IPS-NIHi7 (cell line): ENCODE data around the gene GRP.

Experiments used
- DNase-seq: peaks from one replicate; pipeline ENCODE4 v3.0.0; 2012; ENCODE audit warnings: mixed read lengths; ENCODE audit errors: extremely low spot score

GRP gene

DNA sequence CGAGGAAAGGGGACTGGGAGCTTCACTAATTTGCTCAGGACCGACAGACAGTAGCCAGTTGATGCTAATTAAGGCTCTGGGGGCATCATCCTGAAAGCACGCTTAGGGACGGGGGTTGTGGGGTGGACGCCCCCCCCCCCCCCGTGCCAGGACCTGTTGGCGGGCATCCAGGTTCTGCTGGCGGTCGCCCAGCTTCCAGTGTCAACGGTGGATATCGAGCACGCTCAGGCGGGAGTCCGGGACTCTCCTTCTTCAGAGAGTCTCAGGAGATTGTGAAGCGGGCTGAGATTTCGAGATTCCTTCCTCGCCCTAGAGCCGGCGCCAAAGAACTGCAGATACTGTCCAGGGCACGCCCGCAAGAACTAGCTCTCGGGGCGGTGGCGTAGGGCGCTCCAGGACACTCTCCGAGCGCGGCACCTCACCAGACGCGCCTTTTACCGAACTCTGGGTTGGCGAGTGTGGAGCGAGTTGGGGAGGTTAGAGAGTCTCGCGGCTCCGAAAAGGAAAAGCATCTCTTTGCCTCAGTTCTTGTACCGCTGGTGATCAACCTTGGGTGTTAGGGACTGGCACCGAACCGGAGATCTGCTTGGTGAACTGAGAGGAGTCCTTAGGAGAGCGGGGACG, 47.7 kb downstream of the GRP start:
- no peak for DNase-seq

DNA sequence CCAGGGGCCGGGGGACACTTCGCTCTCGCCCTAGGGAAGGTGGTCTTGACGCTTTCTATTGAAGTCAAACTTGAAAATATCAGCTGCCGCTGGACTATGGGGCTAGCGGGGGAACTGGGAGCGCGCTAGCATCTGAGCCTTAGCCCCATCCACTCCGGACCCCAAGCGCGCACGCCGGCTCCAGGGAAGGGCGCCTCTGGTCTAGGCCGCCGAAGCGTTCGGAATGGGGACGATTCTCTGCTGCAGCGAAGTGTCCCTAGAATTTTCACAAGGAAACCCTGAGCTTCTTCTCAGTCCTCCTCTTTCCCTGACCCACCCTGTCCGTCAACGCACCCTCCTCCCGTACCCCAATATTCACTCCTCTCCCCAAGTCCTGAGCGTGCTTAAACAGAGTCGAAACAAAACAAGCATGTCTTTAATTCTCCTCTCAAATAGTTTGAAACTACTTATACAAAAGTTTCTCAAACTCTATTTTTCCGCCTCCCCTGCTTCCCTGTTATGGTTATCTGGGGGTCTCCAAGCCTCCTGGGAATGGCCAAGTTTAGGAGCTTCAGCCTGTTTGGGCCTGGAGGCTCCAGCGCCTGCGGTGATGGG, 48.3 kb downstream of the GRP start:
- no peak for DNase-seq

DNA sequence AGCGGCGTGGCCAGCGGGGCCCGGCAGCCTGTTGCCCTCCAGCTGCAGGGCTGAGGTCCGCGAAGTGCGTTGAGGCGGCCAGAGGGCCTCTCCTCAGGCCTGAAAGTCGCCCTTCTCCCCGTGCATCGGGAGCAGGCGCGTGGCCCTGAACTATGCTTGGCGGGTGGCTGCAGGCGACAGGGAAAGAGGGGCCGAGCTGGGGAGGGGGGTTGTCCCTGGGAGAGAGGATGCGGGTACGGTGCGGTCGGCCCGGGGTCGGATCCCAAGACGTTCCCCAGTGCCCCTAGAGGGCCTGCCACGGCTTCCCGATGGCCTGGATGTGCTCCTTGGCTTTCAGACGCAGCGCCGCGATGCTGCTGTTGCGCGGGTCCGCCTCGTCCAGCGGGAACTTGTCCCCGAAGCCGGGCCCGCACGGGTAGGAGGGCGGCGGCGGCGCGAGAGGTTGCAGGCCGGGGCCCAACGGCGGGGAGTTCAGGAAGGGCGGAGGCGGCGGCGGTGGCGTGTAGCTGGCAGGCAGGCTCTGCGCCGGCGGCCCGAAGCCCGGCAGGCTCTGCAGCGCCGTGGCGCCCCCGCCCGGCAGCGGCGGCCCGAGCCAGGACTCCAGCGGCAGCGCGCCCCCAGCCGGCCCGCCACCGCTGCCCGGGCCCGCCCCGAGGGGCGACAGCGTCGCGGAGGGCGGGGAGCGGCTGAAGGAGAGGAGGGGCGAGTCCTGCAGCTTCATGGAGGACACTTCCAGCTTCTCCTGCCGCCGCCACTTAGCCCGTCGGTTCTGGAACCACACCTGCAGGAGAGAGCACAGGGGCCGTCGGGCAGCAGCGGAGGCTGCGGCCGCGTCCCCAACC, 49.0 kb downstream of the GRP start:
- DNase-seq, result peak; percentile 95

DNA sequence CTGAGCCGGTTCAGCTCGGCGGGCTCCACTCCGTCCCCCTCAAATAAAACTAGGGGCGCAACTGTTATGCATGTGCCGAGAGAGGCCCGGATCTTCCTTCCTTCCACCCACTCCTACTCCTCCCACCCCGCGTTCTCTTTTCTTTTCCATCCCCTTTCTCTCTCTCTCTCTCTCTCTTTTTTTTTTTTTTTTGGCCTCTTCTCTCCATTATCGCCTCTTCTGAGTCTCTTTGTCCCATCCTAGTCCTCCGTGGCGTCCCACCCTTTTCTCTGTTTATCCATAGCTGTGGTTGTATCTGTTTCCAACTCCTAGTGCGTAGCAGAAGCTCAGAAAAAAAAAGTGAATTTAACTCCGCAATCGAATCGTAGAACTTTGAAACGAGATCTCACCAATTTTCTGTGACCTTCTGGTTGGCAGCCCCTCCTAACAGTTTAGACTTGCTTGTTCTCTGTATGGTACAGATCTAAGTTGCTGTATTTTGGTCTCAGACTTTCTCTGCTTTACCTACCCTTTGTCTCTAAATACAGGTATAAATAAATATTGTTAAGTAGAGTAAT, 49.7 kb downstream of the GRP start:
- no peak for DNase-seq

DNA sequence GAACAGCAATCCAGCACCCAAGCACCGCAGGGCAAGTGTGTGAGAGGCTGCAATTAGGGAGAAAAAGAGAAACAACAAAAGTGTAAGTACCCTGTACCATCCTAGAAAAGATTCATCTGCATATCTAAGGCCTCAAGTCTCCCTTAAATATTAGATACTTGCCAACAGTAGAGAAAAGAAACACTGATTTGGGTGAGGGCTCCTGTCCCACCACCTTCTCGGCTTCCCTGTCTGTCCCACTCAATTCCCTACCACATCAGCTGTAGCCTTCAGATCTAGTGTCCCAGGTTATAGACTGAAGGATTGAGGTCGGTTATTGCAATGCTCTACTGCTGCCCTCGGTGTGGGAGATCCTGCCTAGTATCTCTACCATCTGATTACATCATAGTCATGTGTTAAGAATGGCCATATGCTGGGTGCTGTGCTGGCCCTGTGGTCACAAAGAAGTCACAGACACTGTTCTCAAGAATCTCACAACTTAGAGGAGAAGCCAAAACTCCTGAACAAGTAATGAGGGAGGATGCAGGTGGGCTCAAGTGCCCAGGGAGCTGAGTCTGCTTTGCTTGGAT, 50.8 kb downstream of the GRP start:
- DNase-seq, result no peak

DNA sequence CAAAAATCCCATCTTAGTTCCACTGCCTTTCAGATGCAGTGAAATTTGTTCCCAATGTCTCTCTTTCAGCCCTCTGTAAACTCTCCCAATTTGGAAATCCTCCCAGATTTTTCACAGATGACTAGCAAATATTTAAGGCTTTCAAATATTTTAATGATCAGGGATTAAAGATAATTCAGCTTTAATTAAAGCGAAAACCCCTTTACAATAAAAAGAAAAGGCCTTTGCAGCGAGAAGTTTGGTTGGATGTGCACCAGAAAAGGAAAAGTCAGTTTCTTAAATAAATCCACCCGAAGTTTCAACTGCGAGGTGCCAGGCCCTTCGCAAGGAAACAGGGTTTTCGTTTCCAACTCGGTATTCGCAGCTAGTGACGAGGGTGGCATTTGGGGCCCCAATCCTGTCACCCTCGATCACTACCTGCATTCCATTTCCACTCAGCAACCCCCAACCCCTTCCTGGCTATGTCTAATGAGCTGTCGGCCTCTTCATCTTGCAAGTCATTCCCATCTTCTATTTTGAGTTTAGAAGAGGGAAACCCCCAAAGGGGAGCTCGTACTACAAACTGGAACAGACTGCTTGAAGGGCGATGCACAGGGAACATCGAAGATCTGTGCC, 51.8 kb downstream of the GRP start:
- no peak for DNase-seq

DNA sequence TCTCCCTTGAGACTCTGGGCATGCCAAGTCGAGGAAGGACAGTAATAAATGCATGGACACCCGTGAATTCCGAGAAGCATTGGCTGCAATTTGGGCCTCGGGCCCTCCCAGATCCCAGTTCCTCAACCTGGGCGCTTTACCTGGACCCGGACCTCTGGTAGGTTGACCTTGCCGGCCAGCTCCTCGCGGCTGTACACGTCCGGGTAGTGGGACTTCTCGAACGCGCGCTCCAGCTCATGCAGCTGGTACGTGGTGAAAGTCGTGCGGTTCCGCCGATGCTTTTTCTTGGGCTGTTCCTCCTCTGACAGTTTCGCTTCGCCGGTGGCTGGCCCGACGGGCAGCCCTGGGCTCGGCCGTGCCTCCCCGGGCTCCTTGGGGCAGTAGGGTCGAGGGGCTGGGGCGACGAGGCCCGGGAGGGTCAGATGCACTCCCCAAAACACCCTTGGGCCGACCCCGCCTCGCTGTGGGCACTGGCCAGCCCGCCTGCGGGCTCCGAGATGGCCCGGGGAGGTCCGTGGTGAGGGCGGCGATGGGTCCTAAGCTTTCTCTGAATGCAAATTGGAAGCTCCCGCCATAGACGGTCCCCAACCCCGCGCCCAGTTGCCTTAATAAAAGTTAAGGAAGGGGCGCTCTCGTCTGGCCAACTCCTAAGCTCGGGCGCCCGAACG, 52.4 kb downstream of the GRP start:
- no peak for DNase-seq

DNA sequence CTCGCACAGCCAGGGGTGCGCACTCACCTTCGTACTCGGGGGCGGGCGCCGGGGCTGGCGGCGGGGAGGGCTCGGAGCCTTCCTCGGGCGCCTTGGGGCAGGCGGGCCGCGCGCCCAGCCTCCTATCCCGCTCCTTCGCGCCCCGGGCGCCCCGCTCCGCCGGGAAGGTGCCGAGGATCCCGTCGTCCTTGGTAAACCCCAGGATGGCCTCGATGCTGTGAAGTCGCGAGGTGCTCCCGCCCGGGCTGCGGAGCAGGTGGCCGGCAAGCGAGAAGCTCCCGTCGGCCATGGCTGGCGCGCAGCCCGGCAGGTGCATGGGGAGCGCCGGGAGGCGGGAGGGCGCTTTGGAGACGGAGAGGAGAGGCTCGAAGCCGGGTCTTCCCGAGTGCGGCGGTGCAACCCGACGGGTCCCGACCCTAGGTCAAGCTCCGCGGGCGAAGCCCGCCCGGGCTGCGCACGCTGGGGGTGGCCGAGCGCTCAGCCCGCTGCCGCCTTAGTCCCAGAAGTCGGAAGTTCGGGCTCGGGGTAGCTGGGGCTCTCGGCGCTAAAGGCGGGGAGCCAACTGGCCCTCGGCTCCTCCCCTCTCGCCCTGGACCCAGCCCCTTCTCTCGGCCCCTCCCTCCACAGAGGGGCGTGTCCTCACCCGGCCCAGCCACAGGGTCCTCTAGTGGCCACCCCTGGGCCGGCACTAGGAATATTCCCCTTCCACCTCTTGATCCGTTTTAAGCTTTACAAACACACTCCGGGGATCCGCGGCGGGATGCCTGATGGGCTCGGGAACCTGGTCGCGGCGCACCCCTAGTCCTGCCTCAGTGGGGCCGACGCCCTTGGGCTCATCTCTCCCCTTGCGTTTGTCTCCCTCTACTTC, 53.2 kb downstream of the GRP start, which contains the start of gene RAX:
RAX (minus strand) TSS at position 564 of the 868 bp plus-strand sequence; CDS start at position 316, 248 bp downstream.
- peak; percentile 95 for DNase-seq

DNA sequence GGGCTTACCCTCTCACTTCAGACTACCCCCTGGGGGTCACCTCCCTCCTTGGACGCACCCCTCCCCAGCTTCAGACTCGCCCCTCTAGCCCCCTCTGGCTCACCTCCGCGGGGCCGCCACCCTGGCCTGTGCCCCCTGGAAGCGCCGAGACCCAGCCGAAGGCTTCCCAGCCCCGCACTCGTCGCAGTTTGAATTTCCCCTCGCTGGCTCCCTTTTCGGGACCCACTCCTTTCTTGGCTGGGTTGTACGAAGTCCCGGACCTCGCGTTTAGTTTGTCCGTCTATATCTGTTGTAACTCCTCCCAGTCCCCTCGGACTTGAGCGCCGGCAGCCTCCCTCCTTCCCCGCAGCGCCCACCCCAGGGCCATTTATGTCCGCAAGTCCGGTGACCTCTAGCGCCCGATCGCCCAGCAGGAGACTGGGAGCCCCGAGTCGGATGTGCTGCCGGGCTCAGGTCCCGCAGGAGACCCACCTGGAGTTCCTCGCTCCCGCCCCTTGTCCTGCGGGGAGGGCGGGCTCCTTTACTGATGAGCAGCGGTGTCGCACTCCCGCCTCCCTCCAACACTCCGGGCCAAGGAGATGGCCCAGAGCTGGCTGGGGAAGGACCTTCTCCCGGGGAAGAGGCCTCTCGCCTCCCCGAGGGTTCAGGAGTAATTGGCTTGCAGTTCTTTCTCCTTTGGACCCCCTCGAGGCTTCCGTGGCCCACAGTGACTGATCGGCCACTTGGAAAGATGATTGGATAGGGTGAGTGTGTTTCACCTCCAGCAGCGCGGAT, 54.0 kb downstream of the GRP start:
- DNase-seq, result peak; percentile 46

DNA sequence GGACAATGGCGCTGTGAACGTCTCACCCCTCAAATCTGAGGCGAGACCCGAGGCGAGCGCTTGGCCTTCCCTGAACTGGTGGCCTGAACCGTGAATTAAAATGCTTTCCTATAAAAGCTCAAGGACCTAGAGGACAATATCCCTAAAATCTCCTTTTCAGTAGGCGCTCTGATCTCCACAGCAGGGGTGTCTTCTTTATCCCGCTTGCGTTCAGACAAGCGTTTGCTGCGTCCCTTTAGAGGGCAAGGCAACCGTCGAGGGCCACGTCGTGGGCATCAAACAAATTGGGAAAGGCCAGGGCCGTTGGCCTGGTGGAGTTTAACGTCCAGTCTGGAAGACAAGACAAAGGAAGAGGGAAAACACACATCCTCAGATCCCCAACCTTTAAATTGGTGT, 54.6 kb downstream of the GRP start:
- DNase-seq, result no peak

DNA sequence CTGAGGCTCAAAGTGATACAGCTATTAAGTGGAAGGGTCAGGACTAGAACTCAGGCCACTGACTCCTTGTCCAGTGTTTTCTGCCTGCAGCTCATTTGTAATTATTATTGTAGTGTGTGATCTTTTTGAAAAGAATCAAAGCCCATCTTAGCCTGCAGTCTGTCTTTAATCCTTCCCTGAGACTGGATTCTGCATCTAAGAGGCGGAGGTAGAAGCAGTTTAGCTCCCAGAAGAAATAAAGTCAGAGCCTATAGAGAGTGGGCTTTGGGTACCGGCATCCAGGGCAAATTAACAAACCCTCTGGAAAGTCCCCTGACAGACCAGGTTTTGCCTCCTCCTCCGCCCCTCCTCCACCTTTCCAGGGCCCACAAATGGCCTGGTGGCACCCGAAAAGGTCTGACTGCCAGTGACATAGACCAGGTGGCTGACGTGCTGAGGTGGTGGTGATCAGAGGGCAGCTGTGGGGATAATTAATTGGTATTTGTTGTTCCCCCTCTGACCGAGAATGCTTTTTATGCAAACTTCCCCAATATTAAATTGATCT, 55.5 kb downstream of the GRP start:
- no peak for DNase-seq

DNA sequence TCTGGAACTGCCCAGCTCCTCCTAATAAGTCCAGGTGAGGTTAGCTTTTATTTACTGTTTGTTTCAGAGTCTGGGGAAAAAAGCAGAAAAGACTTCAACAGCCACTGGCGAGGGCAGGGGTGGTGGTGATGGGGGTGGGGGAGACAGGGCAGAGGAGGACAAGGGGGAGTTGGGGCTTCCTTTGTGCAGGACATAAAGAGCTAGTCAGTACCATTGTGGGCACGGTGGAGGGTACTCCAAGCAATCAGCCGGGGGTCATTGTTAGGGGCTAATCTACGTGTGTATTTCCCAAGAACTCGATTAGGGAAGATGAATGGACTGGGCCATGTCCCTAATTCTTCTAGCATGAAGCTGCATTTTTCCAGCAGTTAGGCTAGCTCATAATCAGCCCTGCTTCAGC, 56.1 kb downstream of the GRP start:
- no peak for DNase-seq

DNA sequence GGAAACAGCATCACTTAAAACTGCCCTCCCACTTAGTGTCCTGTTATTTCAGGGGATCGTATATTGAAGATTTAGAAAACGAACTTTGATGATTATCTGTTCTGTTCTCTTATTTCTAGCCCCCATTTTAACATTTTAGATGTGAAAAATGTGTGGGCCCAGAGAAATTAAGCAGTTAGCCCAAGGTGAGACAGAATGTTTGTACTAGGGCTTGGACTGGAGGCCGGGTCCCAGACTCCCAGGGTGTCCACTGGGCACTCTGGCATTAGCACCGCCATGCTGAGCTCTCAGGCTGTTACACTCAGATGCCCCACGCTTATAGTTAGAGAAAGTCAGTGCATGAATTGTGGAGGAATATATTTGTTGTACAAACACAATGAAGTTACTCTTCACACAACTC, 58.8 kb downstream of the GRP start:
- DNase-seq, result no peak

DNA sequence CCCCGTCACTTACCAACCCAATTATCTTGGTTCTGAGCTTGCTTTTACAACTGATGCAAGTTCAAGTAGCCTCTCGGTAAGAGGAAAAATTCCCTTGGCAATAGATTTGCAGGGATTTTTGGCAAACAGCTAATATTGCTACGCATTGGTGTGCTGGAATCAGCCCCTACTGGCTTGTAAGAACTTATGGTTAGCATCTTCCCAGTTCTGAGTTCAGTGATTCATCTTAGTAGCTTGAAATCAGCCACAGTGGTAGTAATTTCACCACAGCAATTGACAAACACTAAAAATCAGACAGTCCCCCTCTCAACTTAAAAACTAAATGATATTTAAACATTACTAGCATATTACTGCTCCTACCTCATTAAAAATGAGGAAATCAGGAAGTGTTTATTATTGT, 59.2 kb downstream of the GRP start:
- no peak for DNase-seq

DNA sequence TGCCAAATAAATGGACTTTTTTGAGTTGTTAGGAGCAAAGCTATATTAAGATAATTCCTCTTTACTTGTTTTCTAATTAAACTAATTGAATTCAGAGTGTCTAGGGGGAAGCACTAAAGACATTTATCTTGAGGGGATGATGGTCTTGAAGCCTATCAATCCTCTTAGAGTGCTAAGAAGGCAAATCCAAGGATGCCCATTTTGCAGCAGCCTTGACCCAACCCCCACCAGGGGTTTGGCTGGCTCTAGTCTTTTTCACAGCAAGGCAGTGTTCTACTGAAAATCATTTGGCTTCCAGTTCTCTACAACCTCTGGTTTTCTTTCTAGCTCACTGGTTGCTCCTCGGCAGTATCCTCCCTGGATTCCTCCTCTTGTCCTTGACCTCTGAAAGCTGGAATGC, 59.8 kb downstream of the GRP start:
- DNase-seq, result no peak
